Gastroesophageal sphincter (tissue), 3 donors: ENCODE data around the gene MLST8.

Source experiments
- CTCF ChIP-seq, 4 experiments: fragments of 200-600 bp in 2 of 4; fragments of 450-650 bp in 2 of 4; sonication (generic) in 1 of 4; IDR thresholded peaks; one replicate each; pipeline ENCODE4 v1.5.1; 2017 to 2019; ENCODE audit warnings: antibody characterized with exemption in 4 of 4, mild to moderate bottlenecking in 2 of 4, moderate library complexity in 2 of 4
- EP300 ChIP-seq: sonication (generic); formaldehyde crosslinking; IDR thresholded peaks from one replicate; pipeline ENCODE4 v1.6.1; 2017; ENCODE audit warnings: antibody characterized with exemption, mild to moderate bottlenecking

GRCh38 chr16:2223221-2223941 lies 18.1 kb downstream of the MLST8 start, which contains the start of gene E4F1:
- TF ChIP-seq CTCF (IDR thresholded peaks at IDR 0.05) (peak in 2 of 4 experiments; percentile 15 to 50), EP300 (no peak)
